Tibial nerve (tissue), 3 donors: ENCODE data around the gene TMPRSS11F.

Experiments
- POLR2A ChIP-seq, 2 donors: fragments of 450-650 bp; IDR thresholded peaks; one replicate each; pipeline ENCODE4 v1.6.1; 2017; ENCODE audit warnings: antibody characterized with exemption in 2 of 2, mild to moderate bottlenecking in 2 of 2, moderate library complexity in 2 of 2
- TF ChIP-seq, protein P1 (sequence below), 5 experiments: fragments of 200-600 bp in 3 of 5; fragments of 450-650 bp in 2 of 5; sonication (generic) in 3 of 5; IDR thresholded peaks; one replicate each; pipeline ENCODE4 v1.5.1; 2016 to 2019; ENCODE audit warnings: antibody characterized with exemption in 5 of 5, mild to moderate bottlenecking in 3 of 5, moderate library complexity in 2 of 5

DNA sequence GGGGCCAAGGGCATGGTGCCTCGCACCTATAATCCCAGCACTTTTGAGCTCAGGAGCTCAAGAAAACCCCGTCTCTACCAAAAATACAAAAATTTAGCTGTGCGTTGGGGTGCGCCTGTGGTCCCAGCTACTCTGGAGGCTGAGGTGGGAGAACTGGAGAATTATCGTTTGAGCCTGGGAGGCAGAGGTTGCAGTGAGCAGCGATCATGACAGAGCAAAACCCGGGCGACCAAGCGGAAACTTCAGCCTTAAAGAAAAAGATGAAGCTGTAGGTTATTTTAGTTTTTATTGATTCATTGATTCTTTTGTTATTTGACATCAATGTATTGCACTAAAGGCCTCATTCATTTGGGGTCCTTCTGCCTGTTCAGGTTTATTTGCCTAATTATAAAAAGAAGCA lies 5.4 kb downstream of the TMPRSS11F start:
- TF ChIP-seq, protein P1, sequence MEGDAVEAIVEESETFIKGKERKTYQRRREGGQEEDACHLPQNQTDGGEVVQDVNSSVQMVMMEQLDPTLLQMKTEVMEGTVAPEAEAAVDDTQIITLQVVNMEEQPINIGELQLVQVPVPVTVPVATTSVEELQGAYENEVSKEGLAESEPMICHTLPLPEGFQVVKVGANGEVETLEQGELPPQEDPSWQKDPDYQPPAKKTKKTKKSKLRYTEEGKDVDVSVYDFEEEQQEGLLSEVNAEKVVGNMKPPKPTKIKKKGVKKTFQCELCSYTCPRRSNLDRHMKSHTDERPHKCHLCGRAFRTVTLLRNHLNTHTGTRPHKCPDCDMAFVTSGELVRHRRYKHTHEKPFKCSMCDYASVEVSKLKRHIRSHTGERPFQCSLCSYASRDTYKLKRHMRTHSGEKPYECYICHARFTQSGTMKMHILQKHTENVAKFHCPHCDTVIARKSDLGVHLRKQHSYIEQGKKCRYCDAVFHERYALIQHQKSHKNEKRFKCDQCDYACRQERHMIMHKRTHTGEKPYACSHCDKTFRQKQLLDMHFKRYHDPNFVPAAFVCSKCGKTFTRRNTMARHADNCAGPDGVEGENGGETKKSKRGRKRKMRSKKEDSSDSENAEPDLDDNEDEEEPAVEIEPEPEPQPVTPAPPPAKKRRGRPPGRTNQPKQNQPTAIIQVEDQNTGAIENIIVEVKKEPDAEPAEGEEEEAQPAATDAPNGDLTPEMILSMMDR (IDR thresholded peaks at IDR 0.05) = no peak
- no peak for TF ChIP-seq POLR2A (IDR thresholded peaks at IDR 0.05)
